ENCODE data around the gene MAP4K2. TPM values are rescaled to one million over a fixed set of nuclear protein-coding genes. Genes with fewer than 3 reads are reported as not detected.

Gene MAP4K2
- total and polyA plus RNA-seq, 2 of the 8 experiments (the other 6 are each of a cell fraction or from before 2014, with no cell fraction given) = 20.1 to 20.7 TPM

DNA sequence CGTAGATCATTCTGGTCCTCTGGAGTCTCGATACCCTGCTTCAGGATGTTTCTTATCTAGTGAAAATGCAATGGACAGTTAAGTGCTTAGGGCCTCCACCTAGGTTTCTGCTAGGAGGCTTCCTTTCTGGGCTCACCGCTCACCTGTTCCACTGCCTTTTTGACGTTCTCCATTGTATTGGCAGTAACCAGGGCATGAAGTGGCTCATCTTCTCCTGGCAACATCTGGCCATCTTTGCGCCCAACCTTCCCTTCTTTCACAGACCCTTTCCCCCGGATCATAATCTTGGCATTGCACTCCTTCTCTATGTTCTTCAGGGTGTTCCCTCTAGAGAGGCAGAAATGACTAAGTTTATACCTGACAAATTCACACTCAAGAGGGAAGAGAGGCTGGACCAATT is 33.7 kb downstream of the MAP4K2 start:
- Histone ChIP-seq H2AK5ac (ENCODE audit: low read depth, low read length) (no peak overlapping the region), H4K8ac (ENCODE audit: extremely low read depth, insufficient read depth, low read length) (no peak overlapping the region), H2BK15ac (ENCODE audit: low read length) (no peak overlapping the region), H3K9me3 (ENCODE audit: insufficient read depth in 2 of 2, low read depth in 1 of 2, low read length in 1 of 2) (no peaks in the 10 kb centered on the region), H3K14ac (ENCODE audit: insufficient read length) (no peak overlapping the region), H3K36me3 (ENCODE audit: control insufficient read depth in 2 of 4, insufficient read depth in 4 of 4, low read length in 3 of 4) (peaks cover 66 to 100% (median 92%) of the 10 kb centered on the region in 4 experiments), H3K79me1 (ENCODE audit: low read depth, low read length) (peaks cover 6% of the 10 kb centered on the region), H2BK5ac (ENCODE audit: low read depth, low read length) (no peak overlapping the region), H2BK120ac (replicated peaks; ENCODE audit: low read depth, low read length) (no peak overlapping the region), H4K20me1 (replicated peaks in 1 of 2; ENCODE audit: control insufficient read depth in 1 of 2, insufficient read depth in 2 of 2, low read length in 2 of 2) (peaks cover 35 to 49% of the 10 kb centered on the region in 2 experiments), H3K4me2 (ENCODE audit: insufficient read depth in 1 of 2, low read depth in 2 of 2, low read length in 2 of 2) (no peak overlapping the region), H3K79me2 (ENCODE audit: control insufficient read depth in 1 of 2, insufficient read depth in 2 of 2, low read length in 2 of 2) (peaks cover 11 to 54% of the 10 kb centered on the region in 2 experiments), H3K4me1 (replicated peaks in 1 of 4; ENCODE audit: control insufficient read depth in 3 of 4, insufficient read depth in 4 of 4, low read length in 3 of 4) (peaks cover 7 to 26% (median 21%) of the 10 kb centered on the region in 4 experiments), H4K5ac (ENCODE audit: insufficient read length, low read depth, low read length) (no peak overlapping the region), H2BK20ac (ENCODE audit: low read length) (no peak overlapping the region), H3K56ac (replicated peaks; ENCODE audit: insufficient read length, low read depth, low read length) (no peak overlapping the region), H3K27ac (ENCODE audit: low read depth, low read length) (no peak overlapping the region), H3K27me3 (replicated peaks in 1 of 4; ENCODE audit: control insufficient read depth in 3 of 4, extremely low read depth in 1 of 4, insufficient read depth in 3 of 4, low read length in 3 of 4) (no peaks in the 10 kb centered on the region; a peak in 1 of 7 replicates), H3K23ac (ENCODE audit: insufficient read length) (no peak overlapping the region), H3K4me3 (ENCODE audit: extremely low read depth in 1 of 4, insufficient read depth in 2 of 4, low read depth in 3 of 4, low read length in 4 of 4) (no peak overlapping the region), H3K23me2 (ENCODE audit: low read depth, low read length) (no peaks in the 10 kb centered on the region), H3K9ac (replicated peaks in 1 of 4; ENCODE audit: extremely low read depth in 1 of 4, low read depth in 3 of 4, low read length in 3 of 4) (no peak overlapping the region), H2AFZ (ENCODE audit: low read length) (no peak overlapping the region), H3K18ac (ENCODE audit: extremely low read depth, low read length) (no peak overlapping the region), H2BK12ac (ENCODE audit: low read depth, low read length) (no peak overlapping the region), H3K4ac (replicated peaks; ENCODE audit: insufficient read length, low read depth, low read length) (no peak overlapping the region), H4K91ac (replicated peaks; ENCODE audit: insufficient read length, low read length) (no peak overlapping the region)
- POLR2A ChIA-PET (ENCODE audit: partially characterized antibody) = interaction anchor here (1.4 to 42.9 kb wide), 4 partner anchors 4 to 32 kb away, joined by 3 to 1087 read pairs (median 546); partner anchors contain the start of genes PYGM, RASGRP2 and SF1
- no peak for DNase-seq (ENCODE audit: low read depth in 1 of 2, low spot score in 2 of 2)
- TF ChIP-seq POLR2AphosphoS5 (IDR thresholded peaks at IDR 0.05; ENCODE audit: low read depth, low read length) = peak; percentile 57
- TF ChIP-seq CBX8 (IDR thresholded peaks at IDR 0.05; ENCODE audit: borderline replicate concordance, low read depth, low read length) = no peak
- no peak for TF ChIP-seq EGR1 (IDR thresholded peaks at IDR 0.05; ENCODE audit: borderline replicate concordance, low read depth, low read length)
- no peak for FAIRE-seq
- CTCF ChIA-PET (ENCODE audit: partially characterized antibody) = interaction anchor here (23.6 kb wide), 1 partner anchor 24 kb away, joined by 376 read pairs; the partner anchor contains the start of gene RASGRP2
- 97% methylated on average over 6 of the region's 6 CpGs; no CpG with 5 or more reads in 1 of the 2 experiments for WGBS, 2 experiments (ENCODE audit: extremely low coverage in 1 of 2, insufficient coverage in 1 of 2, insufficient read length in 1 of 2, insufficient replicate concordance in 2 of 2, low coverage in 1 of 2, low lambda C conversion rate in 2 of 2, missing lambda C conversion rate in 1 of 2)

Data from H1 (cell line).